ENCODE data around the gene NUP214. TPM values are rescaled to one million over a fixed set of nuclear protein-coding genes. Genes with fewer than 3 reads are reported as not detected.
"Not testable (repeated sequence)": the region's sequence is repeated elsewhere in the genome, so short reads cannot be mapped to it uniquely, and the experiment has no call there.

Gene NUP214
- total RNA-seq, 1 donor from 2014 or later: 21.7 TPM

GRCh38 chr9:131161585-131161984 is 36.2 kb downstream of the NUP214 start:
- DNase-seq: no peak

GRCh38 chr9:131162886-131163285 is 37.5 kb downstream of the NUP214 start:
- no peak for DNase-seq

- no peak for DNase-seq
Observed at GRCh38 chr9:131165523-131165922, 40.1 kb downstream of the NUP214 start.

GRCh38 chr9:131167146-131167692 is 41.8 kb downstream of the NUP214 start:
- no peak for DNase-seq

GRCh38 chr9:131167936-131168335 is 42.5 kb downstream of the NUP214 start:
- no peak for DNase-seq

GRCh38 chr9:131169563-131170240 is 44.3 kb downstream of the NUP214 start:
- no peak for DNase-seq

- no peak for DNase-seq
Observed at GRCh38 chr9:131173995-131174394, 48.6 kb downstream of the NUP214 start.

GRCh38 chr9:131174681-131175239 is 49.4 kb downstream of the NUP214 start:
- DNase-seq: no peak

- DNase-seq: no peak
Observed at GRCh38 chr9:131177898-131178297, 52.5 kb downstream of the NUP214 start.

GRCh38 chr9:131178382-131178781 is 53.0 kb downstream of the NUP214 start:
- DNase-seq: no peak

GRCh38 chr9:131178926-131179325 is 53.5 kb downstream of the NUP214 start:
- DNase-seq: no peak

GRCh38 chr9:131179561-131180219 is 54.3 kb downstream of the NUP214 start:
- no peak for DNase-seq

GRCh38 chr9:131180454-131180853 is 55.1 kb downstream of the NUP214 start:
- no peak for DNase-seq

GRCh38 chr9:131181091-131181681 is 55.8 kb downstream of the NUP214 start:
- no peak for DNase-seq

- no peak for DNase-seq
Observed at GRCh38 chr9:131185924-131186323, 60.5 kb downstream of the NUP214 start.

GRCh38 chr9:131186622-131187021 is 61.2 kb downstream of the NUP214 start:
- DNase-seq: no peak

GRCh38 chr9:131187957-131188356 is 62.6 kb downstream of the NUP214 start:
- DNase-seq: no peak

GRCh38 chr9:131188976-131189375 is 63.6 kb downstream of the NUP214 start:
- no peak for DNase-seq

- DNase-seq: no peak
Observed at GRCh38 chr9:131190191-131190590, 64.8 kb downstream of the NUP214 start.

GRCh38 chr9:131191032-131191431 is 65.6 kb downstream of the NUP214 start:
- not testable (repeated sequence) for DNase-seq

GRCh38 chr9:131191857-131192256 is 66.5 kb downstream of the NUP214 start:
- DNase-seq: no peak

GRCh38 chr9:131193051-131193450 is 67.7 kb downstream of the NUP214 start:
- DNase-seq: no peak

GRCh38 chr9:131194762-131195161 is 69.4 kb downstream of the NUP214 start:
- DNase-seq: no peak
